ENCODE data around the gene FAF1.

The FAF1 gene

DNA sequence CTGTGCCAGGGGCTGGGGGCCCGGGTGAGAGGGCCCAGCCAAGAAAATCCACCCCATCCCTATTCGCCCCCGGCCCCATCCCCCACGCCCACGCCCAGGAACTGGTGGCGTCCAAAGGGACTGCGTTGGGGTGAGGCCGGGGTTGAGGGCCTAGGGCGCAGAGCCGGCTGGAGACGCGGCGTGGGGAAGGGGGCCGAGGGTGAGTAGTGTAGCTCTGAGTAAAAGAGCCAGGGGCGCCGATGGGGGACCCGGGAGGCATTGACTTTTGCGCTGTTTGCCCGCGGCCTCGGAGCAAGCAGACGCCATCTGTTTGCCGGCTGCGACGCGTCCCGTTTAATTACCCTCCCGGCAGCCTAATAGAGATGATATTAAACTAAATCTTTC, 533.4 kb downstream of the FAF1 start:
- DNase-seq (ENCODE audit: low spot score): no peak

- DNase-seq (ENCODE audit: low spot score): no peak
Observed at GRCh38 chr1:50426108-50426700, 533.9 kb downstream of the FAF1 start.

DNA sequence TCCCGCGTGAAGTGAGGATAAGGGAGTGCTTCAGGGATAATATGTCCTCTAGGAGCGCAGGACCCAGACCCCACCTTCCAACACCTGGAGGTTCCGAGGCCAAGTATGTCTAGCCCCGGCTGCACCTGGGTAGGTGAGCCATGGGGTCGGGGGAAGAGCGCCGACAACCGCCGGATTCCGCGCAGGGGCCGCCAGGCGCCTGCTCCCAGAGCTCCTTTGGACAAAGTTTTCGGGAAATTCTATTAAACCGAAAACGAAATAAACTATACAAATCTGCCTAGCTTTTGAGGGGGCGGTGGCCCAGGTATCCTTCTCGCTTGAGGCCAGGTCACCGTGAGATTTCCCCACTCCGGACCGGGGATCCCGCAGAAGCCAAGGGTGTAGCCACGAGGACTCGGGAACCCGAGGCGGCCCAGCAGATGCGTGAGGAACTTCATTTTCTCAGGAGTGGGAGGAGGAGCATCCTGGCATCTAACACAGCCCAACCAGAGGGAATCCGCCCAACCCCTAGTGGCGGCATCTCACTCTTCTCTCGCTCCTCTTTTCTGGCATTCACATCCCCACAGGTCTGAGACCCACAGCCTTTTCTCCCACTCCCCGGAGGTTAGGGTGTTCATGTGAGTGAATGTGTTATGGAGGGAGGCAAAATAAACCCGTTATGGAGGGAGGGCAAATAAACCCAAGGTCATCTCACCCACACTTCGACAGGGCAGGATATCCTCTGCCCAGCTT, 534.5 kb downstream of the FAF1 start:
- no peak for DNase-seq (ENCODE audit: low spot score)

DNA sequence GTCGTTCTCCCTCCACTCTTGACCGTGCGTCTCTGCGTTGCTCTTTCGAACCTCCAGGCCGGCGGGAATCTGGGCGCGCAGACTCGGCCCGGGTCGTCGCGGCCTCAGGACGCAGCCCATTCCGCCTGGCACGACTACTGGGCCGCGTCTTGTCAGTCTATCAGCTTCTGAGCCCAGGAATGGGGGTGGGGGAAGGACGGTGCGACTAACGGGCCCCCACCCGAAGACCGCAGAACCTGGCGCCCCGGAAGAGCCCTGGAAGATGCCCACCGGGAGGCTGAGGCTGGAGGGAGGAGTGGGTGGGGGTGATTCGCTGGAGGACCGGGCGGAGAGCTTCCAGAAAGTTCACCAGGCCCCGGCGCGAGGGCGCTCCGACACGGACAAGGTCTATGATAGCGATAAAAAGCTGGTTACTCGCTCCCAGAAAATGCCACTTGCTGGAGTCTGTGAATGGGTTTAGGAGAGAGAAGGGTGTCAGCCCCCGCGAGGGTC, 535.1 kb downstream of the FAF1 start:
- no peak for DNase-seq (ENCODE audit: low spot score)

- no peak for DNase-seq (ENCODE audit: low spot score)
Observed at GRCh38 chr1:50424045-50424883, 535.8 kb downstream of the FAF1 start.

DNA sequence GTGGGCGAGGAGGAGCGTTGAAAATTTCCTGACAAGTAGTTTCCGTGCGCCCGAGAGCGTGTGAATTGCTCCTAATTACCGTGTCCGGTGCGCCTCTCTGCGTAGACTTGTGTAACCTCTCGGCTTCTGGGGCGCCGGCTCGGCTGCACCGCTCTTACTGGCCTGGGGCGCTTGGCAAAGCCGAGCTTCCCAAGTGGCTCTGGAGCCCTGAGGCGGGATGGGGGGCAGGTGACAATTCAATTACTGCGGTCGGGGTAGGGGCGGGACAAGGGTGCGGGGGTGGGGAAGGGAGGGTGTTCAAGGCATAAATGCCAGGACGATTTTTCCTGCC, 536.4 kb downstream of the FAF1 start:
- DNase-seq (ENCODE audit: low spot score): no peak

DNA sequence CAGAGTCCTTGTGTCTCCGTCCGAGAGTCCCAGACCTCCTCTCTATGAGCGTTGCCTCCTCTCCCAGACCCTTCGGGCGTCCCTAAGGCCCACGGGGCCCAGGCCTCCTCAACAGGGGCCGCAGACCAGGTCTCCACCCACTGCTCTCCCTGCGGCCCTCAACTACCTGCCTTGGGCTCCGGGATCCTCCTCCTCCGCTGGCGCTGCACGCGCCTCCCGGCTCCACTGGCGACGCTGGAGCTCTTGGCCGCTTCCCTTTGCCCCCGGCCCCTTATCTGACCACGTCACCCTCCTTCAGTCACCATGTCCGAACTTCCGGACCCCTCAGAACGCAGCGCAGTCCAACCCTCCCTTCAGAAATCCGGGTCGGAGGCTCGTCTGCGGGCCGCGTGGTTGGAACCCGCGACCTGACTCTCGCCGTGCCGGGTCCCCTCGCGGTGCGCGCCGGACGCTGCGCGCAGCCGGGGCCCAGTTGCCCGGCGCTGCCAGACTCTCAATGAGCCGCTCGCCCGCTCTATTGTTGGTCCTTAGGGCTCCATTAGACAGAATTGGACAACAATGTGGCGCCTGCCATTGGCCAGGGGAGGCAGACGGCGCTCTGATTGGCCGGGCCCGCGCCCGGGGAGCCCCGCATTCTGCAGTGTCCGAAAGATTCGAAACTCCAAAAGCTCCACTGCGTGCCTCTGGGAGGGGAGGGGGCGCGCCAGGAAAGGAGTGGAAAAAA, 537.0 kb downstream of the FAF1 start, which contains the start of gene DMRTA2:
Gene DMRTA2 (minus strand): TSS at position 498 of the 724 bp plus-strand sequence. CDS start 1,907 bp downstream, outside the sequence.
- DNase-seq (ENCODE audit: low spot score): no peak

DNA sequence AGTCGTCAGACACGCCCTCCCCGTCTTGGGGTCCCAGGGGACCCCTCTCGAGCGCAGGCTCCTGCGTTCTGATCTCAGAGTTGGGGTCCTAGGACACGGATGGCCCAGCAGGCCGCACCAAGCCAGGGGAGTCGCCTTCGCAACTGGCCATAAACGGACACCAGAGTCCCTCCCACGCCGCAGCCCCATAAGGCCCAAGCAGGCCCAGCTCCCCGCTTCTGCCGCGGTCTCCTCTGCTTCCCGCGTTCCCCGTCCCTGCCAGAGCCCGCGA, 537.5 kb downstream of the FAF1 start:
- DNase-seq (ENCODE audit: low spot score): no peak

DNA sequence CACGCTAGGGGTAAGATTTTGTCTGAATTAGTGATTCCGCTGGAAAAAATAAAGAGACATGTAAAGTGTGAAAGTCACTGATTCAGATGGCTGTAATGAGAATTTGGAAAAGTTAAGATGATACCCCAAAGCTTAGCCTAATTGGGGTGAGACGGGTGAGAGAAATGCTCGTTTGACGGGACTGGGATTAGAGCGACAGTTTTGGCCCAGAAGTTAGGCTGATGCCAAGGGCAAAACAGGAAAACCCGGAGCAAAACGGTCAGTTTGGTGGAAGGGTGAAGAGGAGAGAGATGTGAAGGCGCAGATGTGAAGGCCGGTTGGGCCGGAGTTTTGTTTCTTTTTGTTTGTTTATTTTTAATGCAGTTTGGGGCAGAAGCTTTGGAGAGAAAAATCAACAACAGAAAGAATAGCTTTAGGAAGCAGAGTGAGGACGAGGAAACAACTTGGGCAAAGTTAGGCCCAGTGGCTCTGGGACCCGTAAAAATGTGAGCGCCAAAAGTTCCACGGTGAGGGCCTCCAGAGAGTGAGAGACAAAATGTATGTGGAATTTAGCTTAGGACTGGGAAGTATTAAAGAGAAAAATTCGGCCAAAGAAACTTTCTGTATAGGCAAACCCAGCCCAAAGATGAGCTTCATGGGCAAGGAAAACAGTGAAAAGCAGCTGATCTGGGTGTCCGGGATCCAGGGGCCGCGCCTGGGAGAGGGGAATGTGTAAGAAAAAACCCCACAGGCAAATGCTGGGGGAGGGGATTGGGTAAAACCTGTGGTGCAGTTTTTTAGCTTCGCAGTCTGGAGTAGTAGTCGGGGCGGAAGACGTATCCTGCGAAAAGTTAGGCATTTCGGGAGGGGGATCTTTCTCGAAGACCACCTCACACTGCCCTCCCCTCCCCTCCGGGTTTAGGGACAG, 538.0 kb downstream of the FAF1 start:
- no peak for DNase-seq (ENCODE audit: low spot score)

DNA sequence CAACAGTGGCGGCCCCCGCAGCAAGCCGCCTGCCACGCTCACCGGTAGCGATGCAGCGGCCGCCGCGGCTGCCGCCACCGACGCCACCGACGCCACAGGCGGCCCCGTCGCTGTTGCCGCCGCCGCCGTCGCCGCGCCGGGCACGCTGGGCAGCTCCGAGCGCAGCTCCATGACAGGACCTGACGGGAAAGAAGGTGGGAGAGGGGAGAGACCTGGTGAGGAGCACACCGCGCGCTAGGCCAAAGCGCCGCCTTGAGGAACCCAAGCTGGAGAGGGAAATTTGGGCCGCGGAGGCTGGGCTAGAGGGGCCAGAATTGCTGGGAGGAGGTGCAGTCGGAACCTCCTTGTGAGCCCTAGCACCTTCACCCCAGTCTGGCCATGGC, 538.7 kb downstream of the FAF1 start:
- no peak for DNase-seq (ENCODE audit: low spot score)

GRCh38 chr1:50420689-50421365, 539.2 kb downstream of the FAF1 start:
- DNase-seq (ENCODE audit: low spot score): no peak

DNA sequence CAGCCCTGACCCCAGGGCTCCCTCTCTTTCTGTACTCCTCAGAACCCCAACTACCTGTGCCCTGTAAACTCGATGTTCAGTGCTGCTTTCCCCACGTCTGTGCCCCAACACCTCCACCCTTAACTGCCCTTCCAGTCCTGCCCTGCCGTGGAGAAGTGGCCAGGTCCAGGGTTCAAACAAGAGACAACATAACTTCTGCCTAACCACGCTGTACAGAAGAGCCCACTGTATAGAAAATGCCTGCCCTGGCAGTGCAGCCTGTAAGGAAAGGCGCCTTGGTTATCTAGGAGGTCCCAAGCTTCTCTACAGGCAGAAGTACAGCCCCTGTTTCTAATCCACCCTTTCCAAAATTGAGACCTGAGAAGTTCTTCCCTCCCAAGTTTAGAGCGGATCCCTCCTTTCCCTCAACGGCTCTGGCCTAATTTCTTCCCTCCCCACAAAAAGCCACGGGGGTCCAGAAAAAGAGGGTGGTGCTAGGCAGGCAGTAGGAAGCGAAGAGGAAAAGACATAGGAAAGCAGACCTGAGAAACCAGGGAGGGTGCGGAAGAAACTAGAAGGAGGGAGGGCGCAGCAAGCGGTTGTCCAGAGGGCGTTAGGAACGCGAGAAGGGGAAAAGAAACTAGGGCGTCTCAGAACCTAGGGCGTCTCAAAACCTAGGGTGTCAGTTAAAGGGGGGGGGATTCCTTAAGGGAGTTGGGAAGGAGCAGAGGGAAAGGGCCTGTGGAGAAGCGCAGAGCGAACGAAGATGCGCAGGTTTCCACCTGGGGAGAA, 540.0 kb downstream of the FAF1 start:
- DNase-seq (ENCODE audit: low spot score): no peak

- DNase-seq (ENCODE audit: low spot score): no peak
Observed at GRCh38 chr1:50419192-50419906, 540.7 kb downstream of the FAF1 start.

GRCh38 chr1:50418600-50419109, 541.4 kb downstream of the FAF1 start:
- DNase-seq (ENCODE audit: low spot score): no peak

- no peak for DNase-seq (ENCODE audit: low spot score)
Observed at GRCh38 chr1:50417946-50418599, 542.0 kb downstream of the FAF1 start.

DNA sequence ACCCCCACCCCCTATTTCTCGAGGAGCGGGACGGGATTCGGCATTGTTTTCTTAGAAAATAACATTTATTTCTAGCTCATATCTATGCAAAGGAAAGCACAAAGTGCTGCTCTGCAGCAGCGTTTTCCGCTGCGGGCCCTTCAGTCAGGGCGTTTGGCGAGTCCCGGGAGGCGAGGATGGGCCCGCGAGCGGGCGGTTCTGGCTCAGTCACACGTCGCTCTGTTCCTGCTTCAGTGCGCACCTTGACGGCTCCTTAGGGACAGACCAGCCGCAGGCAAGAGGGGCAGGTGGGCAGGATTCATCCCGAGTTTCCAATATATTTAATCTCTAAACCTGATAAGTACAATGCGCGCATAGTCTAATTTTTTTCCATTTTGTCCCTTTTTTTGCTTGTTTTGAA, 542.6 kb downstream of the FAF1 start:
- no peak for DNase-seq (ENCODE audit: low spot score)

- no peak for DNase-seq (ENCODE audit: low spot score)
Observed at GRCh38 chr1:50416553-50417453, 543.3 kb downstream of the FAF1 start.

- DNase-seq (ENCODE audit: low spot score): no peak
Observed at GRCh38 chr1:50416150-50416527, 543.9 kb downstream of the FAF1 start.

All from cerebellar cortex (tissue), 1 donor.